HG03521 (cell line): ENCODE measurements around the gene PDE6D.
A peak's percentile ranks its signal among the peaks of the same experiment; 100 is the strongest.

ENCODE experiments used
- ATAC-seq: cut with Tn5 transposase; IDR thresholded peaks from one replicate; pipeline ENCODE4 v1.9.1; 2021; ENCODE audit warnings: mild to moderate bottlenecking, moderate library complexity; ENCODE audit not compliant: unreplicated experiment

The PDE6D gene

GRCh38 chr2:231780909-231781797, at the start of gene PDE6D:
Gene PDE6D, minus strand, starts transcription at chr2:231781282. Its CDS starts 168 bp downstream, at chr2:231781114.
- ATAC-seq: peak; percentile 82

- ATAC-seq: no peak
Measured at GRCh38 chr2:231821908-231822307, 40.8 kb upstream of the PDE6D start.

GRCh38 chr2:231820786-231821303, 39.8 kb upstream of the PDE6D start:
- ATAC-seq: no peak

GRCh38 chr2:231819447-231820042, 38.5 kb upstream of the PDE6D start:
- no peak for ATAC-seq

- no peak for ATAC-seq
Measured at GRCh38 chr2:231816327-231817026, 35.4 kb upstream of the PDE6D start.

GRCh38 chr2:231810905-231811304, 29.8 kb upstream of the PDE6D start:
- ATAC-seq: no peak

- no peak for ATAC-seq
Measured at GRCh38 chr2:231807020-231807419, 25.9 kb upstream of the PDE6D start.

- ATAC-seq: no peak
Measured at GRCh38 chr2:231803501-231804138, 22.5 kb upstream of the PDE6D start.

GRCh38 chr2:231800493-231801091, 19.5 kb upstream of the PDE6D start:
- ATAC-seq: no peak

GRCh38 chr2:231795525-231796327, 14.6 kb upstream of the PDE6D start:
- ATAC-seq: no peak

- no peak for ATAC-seq
Measured at GRCh38 chr2:231794383-231794782, 13.3 kb upstream of the PDE6D start.

- ATAC-seq: no peak
Measured at GRCh38 chr2:231791107-231791506, 10.0 kb upstream of the PDE6D start.

- ATAC-seq: no peak
Measured at GRCh38 chr2:231786917-231787292, 5.8 kb upstream of the PDE6D start.

GRCh38 chr2:231786177-231786916, 5.3 kb upstream of the PDE6D start, which contains the start of gene COPS7B:
Gene COPS7B, plus strand, starts transcription at chr2:231786445. Its CDS starts 2,126 bp downstream, at chr2:231788571.
- ATAC-seq: peak; percentile 47

- ATAC-seq: no peak
Measured at GRCh38 chr2:231785822-231786176, 4.7 kb upstream of the PDE6D start.

- ATAC-seq: no peak
Measured at GRCh38 chr2:231785413-231785812, 4.3 kb upstream of the PDE6D start.

- no peak for ATAC-seq
Measured at GRCh38 chr2:231781798-231782726, 980 bp upstream of the PDE6D start.
